HG03025 (cell line): ENCODE data around the gene MPST.
"Not testable (repeated sequence)": the region's sequence is repeated elsewhere in the genome, so short reads cannot be mapped to it uniquely, and the experiment has no call there.

ENCODE experiments used
- ATAC-seq: cut with Tn5 transposase; IDR thresholded peaks from one replicate; pipeline ENCODE4 v1.9.1; 2021; ENCODE audit warnings: mild to moderate bottlenecking, moderate library complexity; ENCODE audit not compliant: unreplicated experiment, low FRiP score

The MPST gene

DNA sequence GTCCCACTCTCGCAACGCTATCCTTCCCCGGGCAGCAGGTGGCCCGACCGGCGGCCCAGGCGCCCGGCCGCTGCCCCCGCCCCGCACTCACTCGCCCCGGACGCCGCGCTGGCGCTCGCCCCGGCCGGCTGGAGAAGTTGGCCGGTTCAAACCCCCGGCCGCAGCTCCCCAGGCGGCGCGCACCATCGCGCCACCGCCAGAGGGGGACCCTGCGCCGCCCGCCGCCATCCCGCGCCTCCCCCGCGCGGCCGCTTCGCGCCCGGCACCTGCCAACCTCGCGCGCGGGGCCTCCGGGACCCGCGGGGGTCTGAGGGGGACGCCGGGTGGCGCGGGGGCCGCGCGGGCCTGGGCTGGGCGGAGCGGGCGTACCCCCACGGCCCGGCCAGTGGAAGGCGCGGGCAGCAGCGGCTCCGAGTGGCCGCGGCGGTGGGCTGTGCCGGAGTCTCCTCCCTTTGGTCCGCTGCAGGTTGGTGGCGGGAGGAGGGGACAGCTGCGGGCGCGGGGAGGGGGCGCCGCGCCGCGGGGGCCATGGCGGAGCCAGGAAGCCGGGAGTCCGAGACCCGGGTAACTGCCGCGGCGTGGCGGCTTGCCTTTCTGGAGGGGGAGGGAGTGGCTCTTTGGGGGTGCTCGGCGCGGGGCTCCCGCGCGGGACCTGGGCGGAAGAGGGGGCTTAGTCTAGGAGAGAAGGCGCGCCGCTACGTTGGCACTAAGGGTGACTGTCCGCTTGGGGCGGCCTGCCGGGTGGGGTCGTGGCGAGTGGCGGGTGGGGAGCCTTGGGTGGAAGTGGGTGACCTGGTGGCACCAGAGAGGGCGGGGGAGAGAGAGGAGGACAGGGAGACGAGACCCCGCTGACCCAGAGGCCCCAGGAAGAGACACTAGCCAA, at the start of gene MPST, which contains the start of gene TST:
MPST (plus strand) TSS at position 434 of the 883 bp plus-strand sequence; CDS start at position 529, 95 bp downstream.
TST (minus strand) TSS at position 139 of the 883 bp plus-strand sequence. CDS start 715 bp downstream, outside the sequence.
- peak; percentile 53 for ATAC-seq

DNA sequence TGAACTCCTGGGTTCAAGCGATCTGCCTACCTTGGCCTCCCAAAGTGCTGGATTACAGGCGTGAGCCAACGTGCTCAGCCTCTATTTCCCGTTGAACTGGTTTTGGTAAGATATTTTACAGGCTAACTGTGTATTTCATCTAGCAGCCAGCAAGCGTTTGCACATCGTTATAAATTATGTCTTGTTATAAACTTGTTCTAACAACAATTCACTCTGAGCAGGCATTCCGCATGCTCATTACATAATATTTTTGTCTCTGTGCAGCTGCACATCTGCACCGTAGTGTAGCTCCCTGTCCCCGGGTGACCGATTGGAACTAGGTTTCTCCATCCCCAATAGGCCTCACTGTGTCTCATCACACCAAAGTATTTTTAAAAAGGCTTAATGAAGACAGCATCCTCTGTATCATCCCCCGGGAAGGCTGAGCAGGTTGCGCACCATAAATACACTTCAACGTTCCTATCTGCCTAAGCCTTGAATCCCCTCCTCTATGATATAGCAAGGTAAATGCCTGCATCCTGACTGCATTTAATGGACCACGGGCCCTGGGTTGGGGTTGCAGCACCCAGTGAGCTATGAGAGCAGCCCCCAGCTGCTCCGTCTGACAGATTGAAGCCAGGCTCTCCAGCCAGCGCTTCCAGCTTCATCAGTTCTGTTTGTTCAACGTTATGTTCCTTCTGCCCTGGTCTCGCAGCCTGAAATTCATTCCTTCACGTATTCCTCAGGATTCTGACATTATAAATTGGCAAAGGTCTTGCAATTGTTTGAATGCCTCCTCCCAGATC, 48.0 kb upstream of the MPST start:
- no peak for ATAC-seq

DNA sequence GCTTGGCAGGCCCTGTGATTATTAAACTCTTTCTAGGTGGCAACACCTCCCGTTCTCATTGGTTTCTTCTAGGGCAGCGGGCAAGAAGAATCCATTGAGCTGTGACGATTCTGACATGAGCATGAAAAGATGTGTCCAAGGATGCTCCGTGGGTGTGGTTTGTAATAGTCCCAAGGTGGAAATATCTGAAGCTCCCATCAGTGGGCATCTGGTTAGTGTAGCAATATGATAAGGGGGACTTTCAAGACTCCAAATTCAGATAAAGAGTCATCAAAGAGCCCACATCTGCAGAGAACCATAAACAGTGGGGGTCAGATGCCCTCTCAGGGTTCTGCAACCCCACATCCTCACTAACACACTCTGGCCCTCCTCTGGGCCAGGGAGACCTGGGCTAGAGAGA, 42.9 kb upstream of the MPST start:
- ATAC-seq = no peak

DNA sequence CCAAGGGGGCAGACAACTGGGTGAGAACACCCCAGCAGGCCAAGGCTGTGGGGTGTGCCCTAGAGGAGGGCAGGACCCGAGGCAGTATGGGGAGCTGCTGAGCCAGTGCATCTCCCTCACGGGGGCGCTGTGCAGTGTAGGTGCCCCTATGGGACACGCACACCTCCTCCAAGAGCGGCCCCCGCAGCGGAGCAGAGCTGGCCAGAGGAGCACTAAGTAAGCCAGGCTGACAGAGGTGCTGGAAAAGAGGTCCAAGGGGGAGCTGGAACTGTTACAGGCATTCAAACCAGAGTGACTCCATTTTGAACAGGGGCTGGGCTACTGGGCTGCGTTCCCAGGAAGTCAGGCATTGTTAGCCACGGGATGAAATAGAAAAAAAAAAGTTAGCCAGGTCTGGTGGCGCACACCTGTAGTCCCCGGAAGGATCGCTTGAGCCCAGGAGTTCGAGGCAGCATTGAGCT, 42.1 kb upstream of the MPST start:
- ATAC-seq = no peak

DNA sequence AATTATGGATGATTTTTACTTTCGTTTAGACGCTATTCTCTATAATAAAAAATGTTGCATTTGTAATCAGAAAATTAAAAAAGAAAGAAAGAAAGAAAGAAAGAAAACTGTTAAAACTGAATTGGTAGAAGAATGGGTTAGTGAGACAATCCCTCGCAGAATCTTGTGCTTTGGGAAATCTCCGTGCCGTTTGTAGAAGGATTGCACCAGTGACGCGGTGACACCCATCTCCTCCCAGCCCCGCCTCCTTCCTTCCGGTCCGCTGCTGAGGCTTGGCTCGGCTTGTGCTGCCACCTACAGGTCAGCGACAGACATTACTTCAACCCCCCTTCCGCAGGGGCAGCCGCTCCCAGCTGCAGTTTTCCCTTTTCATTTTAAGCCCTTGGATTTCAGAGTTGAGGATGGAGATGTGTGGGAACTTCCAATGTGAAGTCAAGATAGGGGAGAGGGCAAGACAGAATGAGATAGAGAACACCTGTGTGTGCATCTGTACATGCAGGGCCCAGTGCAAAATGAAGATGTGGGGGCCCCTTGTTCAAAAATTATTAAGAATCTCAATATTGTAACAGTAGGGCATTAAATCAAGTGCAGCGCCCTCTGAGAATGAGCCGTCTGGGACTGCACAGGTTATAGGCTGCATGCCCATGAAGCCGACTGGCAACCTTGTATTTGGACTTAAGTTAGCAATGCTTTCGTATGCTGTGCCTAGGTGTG, 41.4 kb upstream of the MPST start:
- no peak for ATAC-seq

DNA sequence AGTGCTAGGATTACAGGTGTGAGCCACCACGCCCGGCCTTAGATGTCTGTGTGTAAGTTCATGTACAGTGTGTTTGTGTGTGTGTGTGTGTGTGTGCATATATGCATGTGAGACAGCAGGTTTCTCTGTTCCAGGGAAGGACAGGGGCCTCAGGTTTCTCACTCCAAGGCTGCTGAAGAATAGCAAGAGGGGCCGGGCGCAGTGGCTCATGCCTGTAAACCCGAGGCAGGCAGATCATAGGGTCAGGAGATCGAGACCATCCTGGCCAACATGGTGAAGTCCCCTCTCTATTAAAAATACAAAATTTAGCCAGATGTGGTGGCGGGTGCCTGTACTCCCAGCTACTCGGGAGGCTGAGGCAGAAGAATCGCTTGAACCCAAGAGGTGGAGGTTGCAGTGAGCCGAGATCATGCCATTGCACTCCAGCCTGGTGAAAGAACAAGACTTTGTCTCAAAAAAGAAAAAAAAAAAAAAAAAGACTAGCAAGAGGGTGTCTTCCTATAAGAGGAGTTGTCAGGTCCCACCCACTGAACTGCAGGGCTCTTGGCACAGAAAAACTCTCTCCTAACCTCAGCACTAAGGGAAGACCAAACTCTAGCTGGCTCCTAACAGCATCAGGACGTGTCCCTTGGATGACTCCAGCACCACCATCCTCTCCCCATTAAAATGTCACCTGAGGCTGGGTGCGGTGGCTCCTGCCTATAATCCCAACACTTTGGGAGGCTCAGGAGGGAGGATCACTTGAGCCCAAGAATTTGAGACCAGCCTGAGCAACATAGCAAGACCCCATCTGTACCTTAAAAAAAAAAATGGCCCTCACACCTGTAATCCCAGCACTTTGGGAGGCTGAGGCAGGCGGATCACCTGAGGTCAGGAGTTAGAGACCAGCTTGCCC, 40.3 kb upstream of the MPST start:
- ATAC-seq = no peak

DNA sequence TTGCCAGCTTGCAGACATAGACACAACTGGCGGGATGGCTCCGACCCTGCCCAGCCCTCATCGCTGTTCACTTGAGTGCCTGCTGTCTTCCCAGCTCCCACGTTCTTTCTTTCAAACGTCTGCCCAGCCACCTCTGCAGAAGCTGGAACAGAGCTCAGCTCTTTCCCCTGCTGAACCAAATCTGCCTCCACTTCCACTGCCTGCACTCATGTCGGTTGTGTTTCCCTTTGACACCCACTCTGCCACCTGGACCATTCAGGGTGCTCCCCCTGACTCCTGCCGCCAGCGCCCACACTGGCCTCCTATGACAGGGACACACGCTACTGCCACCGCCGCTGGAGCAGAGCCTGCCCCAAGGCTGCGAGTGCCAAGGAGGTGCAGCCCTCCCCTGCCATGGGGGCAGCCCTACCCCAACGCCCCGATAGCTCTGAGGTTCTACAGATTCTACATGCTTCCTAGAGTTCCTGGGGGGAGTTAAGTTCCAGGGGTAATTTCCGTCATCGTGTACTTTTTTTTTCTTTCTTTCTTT, 38.2 kb upstream of the MPST start:
- no peak for ATAC-seq

DNA sequence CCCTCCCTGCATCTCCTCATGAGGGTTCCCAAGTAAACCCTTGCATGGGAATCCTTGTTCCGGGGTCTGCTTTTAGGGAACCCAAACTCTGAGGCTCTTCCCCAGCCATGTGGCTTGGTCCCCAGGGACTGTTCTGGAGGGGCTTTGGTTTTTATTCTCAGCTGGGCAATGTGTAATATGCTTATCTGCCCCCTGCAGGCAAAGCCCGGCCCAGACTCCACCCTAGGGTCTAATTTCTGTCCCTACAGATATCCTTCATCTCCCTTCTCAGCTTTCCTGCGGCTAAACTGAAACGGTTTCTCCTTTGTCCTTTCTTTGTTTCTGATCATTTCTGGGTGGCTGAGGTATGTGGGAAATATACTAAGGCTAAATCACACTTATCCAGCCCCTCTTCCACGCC, 37.4 kb upstream of the MPST start:
- no peak for ATAC-seq

DNA sequence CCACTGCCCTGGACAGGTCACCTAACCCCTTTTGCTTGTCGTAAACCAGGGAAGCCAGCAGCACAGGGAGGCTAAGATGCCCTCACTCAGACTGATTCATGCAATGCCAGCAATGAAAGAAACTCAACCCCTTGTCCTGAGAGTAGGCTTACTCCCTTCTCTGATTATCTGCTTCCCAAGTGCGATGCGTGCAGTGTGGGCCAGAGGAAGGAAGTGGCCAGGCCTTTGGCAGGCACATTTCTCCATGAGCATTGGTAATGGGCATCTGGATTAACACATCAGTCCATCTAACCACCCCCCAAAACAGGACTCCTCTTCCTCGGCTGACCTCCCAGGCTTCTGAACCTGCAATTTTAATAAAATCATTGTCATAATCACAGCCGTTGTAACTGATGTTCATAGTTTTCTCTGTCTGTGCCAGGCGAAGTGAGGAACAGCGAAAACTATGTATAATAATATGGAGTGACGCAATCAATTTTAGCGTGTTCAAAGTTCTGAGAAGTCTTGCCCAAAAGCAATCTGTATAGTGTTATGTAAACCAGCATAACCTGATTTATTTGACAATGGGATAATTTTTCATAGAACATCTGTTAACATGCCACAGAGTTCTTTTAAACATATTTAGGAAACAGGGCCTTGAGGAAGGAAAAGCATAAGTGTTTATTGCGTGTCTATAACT, 34.2 kb upstream of the MPST start:
- no peak for ATAC-seq

DNA sequence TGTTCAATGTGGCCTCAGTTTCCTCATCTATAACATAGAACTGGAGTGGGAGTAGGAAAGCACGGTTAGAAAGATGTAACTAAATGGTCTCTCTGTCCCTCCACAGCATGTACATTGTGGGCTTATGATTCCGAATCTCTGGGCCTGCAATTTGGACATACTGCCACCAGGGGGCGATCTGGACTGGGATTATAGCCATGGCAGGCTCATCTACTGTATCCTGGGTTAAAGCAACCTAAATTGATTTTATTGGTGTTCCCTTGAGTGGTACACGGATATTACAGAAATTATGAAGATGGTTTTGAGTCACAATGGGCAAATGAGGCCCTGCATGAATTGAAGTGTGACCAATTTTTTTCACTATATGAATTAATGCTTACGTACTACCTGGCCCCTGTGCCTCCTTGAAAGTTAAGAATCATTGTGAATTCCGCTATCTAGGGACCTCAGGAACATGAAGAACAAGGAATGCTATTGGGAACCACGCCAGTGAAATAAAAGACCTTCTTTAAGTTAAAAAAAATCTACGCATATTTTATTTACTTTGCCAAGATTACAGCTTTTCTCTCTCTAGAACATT, 33.2 kb upstream of the MPST start:
- no peak for ATAC-seq

DNA sequence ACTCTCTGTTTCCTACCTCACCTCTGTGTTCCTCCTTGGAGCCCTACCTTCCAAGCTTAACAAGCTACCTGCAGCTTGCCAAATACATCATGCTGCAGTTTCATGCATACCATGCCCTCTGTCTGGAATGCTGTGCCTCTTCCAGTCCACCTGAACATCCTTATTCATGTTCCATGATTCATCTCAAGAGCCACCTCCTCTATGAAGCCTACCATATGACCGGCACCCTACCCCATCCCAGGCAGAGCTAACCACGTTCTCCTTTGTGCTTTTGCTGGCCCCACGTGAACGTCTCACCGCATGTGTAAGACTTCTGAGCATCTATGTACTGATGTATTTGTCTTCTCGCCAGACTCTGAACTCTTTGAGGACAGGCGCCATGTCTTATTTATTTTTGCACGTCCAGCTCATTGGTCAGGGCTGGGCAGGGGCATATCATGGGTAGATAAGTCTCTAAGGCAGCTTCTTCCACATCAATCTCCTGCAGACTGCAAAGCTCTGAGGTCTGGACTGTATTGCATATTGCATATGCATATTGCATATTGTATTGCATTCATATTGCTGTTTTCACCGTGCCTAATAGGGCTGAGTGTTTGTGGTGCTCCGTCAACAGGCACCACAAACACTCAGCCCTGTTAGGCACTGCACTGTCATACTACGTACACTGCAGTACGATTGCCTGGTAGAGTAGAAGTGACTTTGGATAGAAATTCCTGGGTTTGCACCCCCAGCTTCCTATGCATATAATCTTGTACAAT, 31.3 kb upstream of the MPST start:
- ATAC-seq = no peak

DNA sequence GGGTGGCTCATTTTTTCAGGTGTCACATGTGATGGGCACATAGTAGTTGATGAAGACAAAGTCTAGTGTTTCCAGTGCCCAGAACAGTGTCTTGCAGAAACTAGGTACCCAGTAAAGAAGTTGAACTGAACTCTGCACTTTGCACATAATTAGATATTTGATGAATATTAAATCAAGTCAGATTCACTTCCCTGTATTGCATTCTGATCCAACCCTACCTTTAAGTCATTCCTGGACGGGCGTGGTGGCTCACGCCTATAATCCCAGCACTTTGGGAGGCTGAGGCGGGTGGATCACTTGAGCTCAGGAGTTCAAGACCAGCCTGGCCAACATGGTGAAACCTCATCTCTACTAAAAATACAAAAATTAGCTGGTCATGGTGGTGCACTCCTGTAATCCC, 30.5 kb upstream of the MPST start:
- ATAC-seq = not testable (repeated sequence)

DNA sequence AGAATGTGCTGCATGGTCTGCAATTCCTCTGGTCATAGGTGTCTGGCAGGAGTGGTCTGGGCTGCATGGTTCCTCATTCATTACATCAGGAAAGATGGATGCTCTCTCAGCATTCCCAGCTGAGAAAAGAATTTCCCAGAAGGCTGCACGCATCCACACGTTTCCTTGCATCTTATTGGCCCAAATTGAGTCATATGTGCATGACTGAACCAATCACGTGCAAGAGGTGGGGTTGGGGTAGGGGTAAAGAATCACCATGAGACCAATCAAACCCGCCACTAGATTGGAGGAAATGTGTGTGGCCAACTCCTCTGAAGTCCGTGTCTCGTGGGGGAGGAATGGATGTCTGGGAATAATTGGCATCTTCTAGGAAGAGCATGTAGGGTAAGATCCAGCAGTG, 29.1 kb upstream of the MPST start:
- ATAC-seq = no peak

DNA sequence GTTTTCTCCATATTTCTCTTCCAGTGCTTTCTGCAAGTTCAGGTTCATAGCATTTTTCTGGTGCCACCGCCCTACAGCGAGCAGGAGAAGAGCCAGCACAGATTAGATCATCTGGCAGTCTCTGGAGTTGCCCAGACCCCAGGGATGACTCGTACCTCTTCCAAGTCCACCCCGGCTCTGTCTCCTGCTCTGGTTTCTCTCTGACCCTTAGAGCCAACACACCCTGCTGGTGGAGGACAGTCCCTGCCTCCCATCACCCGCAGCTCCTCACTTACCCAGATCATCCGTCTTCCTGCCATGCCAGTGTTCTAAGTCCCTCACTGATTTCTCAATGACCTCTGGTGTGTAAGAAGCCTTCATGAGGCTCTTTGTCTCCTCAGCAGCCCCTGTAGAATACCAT, 28.3 kb upstream of the MPST start:
- no peak for ATAC-seq

DNA sequence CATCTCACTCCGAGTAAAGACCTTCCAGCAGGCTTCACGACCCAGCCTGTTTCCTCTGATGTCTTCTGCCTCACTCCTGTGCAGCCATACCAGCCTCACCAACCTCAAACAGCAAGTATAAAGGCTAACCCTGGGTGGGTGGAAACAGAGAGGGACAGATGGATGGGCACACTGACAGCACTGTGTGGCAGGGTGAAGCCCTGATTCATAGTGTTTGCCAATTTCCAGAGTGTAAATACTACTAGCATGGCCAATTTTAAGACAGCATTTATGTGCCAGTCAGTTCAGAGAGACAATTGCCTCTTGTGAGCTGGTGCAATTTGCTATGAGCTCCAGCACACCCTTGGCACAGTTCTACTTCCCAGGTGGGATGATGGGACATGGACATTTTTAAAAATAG, 21.8 kb upstream of the MPST start:
- ATAC-seq = no peak

DNA sequence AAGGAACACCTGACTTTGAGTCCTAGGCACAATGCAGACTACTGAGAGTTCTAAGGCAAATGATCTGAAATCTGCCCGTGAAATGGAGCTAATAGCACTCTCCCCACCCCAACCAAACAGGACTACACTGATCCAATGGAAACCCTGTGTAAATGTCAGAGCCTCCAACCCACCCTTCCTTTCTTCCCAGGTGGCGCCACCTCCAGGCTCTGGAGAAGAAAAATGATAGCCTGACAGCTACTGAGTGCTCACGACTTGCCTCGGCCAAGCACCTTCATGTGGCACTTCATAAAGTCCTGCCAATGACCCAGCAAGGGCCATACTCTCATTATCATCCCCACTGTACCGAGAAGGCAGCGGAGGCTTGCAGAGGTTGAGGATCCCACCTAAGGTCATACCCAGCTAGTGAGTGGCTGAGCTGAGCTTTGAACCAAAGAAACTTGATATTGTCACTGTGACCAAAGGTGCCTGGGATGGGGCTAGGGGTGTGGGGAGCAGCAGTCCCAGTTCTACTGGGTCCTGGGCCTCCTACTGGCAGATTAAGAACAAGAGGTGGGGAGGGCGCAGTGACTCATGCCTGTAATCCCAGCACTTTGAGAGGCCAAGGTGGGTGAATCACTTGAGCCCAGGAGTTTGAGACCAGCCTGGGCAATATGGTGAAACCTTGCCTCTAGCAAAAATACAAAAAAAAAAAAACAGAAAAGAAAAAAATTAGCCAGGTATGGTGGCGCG, 20.8 kb upstream of the MPST start:
- ATAC-seq = no peak

DNA sequence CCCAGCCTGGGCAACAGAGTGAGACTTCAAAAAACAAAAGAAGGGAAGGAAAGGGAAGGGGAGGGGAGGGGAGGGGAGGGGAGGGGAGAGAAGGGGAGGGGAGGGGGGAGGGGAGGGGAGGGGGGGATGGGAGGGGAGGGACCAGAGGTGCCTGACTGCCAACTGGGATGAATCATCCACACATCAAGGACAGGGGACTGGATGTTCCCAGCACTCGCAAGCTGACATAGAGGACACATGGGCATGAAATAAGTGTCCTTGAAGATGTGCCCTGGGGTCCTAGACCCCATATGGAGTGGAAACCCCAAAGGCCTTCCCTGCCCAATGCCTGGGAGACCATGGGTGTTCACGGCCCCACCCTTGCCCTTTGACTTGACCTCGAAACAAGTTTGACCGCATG, 20.1 kb upstream of the MPST start:
- no peak for ATAC-seq
